Astrocyte (in vitro differentiated cells and primary cell): ENCODE results near the gene GRID2IP. TPM values are rescaled to one million over a fixed set of nuclear protein-coding genes. Genes with fewer than 3 reads are reported as not detected.

Source experiments
- DNase-seq: peaks from one replicate; pipeline ENCODE4 v3.0.0-alpha.2; 2010; ENCODE audit warnings: low read depth
- FAIRE-seq: peaks from 2 replicates; lab custom pipeline; 2011; peaks lifted over from hg19 to GRCh38; lab: Jason Lieb, UNC
- H2AFZ ChIP-seq: 2 replicates; pipeline ENCODE4 v1.6.0; 2012; ENCODE audit warnings: low read depth, low read length, inconsistent platforms
- H3K27ac ChIP-seq: 2 replicates; pipeline ENCODE4 v1.5.1; 2011; ENCODE audit warnings: low read depth, low read length, inconsistent platforms
- H3K27me3 ChIP-seq: 2 replicates; pipeline ENCODE4 v1.6.0; 2011; ENCODE audit warnings: low read length, inconsistent platforms; ENCODE audit not compliant: insufficient read depth
- H3K36me3 ChIP-seq: 2 replicates; pipeline ENCODE4 v1.5.1; 2011; ENCODE audit warnings: low read length, inconsistent platforms; ENCODE audit not compliant: insufficient read depth
- H3K4me1 ChIP-seq: 2 replicates; pipeline ENCODE4 v1.5.1; 2011; ENCODE audit warnings: low read length, inconsistent platforms; ENCODE audit not compliant: insufficient read depth
- H3K4me2 ChIP-seq: 2 replicates; pipeline ENCODE4 v1.6.0; 2012; ENCODE audit warnings: low read length, inconsistent platforms
- H3K4me3 ChIP-seq: 2 replicates; pipeline ENCODE4 v1.5.1; 2011; ENCODE audit warnings: low read depth, mild to moderate bottlenecking, low read length, inconsistent platforms; ENCODE audit not compliant: insufficient read depth
- H3K79me2 ChIP-seq: 2 replicates; pipeline ENCODE4 v1.6.0; 2012; ENCODE audit warnings: mild to moderate bottlenecking, low read length, inconsistent platforms; ENCODE audit not compliant: insufficient read depth
- H3K9ac ChIP-seq: 2 replicates; pipeline ENCODE4 v1.6.0; 2012; ENCODE audit warnings: mild to moderate bottlenecking, low read length, inconsistent platforms
- H3K9me3 ChIP-seq: 2 replicates; pipeline ENCODE4 v1.5.1; 2012; ENCODE audit warnings: low read depth, mild to moderate bottlenecking, low read length, inconsistent platforms; ENCODE audit not compliant: insufficient read depth
- H4K20me1 ChIP-seq: 2 replicates; pipeline ENCODE4 v1.6.0; 2012; ENCODE audit warnings: low read length, inconsistent platforms; ENCODE audit not compliant: insufficient read depth
- H3K27ac Mint-ChIP-seq: one replicate; pipeline ENCODE4 v1.8.0; 2021; ENCODE audit warnings: mild to moderate bottlenecking, mixed read lengths; ENCODE audit not compliant: unreplicated experiment
- H3K27me3 Mint-ChIP-seq: one replicate; pipeline ENCODE4 v1.8.0; 2021; ENCODE audit warnings: low read depth, mixed read lengths; ENCODE audit not compliant: unreplicated experiment
- H3K36me3 Mint-ChIP-seq: one replicate; pipeline ENCODE4 v1.8.0; 2021; ENCODE audit warnings: low read depth, mixed read lengths; ENCODE audit not compliant: unreplicated experiment
- H3K4me1 Mint-ChIP-seq: one replicate; pipeline ENCODE4 v1.8.0; 2021; ENCODE audit warnings: low read depth, mixed read lengths; ENCODE audit not compliant: unreplicated experiment
- H3K4me3 Mint-ChIP-seq: one replicate; pipeline ENCODE4 v1.8.0; 2021; ENCODE audit warnings: mild to moderate bottlenecking, moderate library complexity, mixed read lengths; ENCODE audit not compliant: unreplicated experiment
- H3K9me3 Mint-ChIP-seq: one replicate; pipeline ENCODE4 v1.8.0; 2021; ENCODE audit warnings: mild to moderate bottlenecking, mixed read lengths; ENCODE audit not compliant: unreplicated experiment
- EZH2 ChIP-seq: IDR thresholded peaks from 2 replicates; pipeline ENCODE4 v1.6.1; 2012; ENCODE audit warnings: mild to moderate bottlenecking, low read length, inconsistent platforms; ENCODE audit not compliant: insufficient read depth
- total RNA-seq: library from RNA; stranded (reverse); gene quantifications from 2 replicates; pipeline ENCODE4 v1.2.1, GENCODE V29; 2021
- TF ChIP-seq, protein P1 (sequence below): IDR thresholded peaks from 2 replicates; pipeline ENCODE4 v1.5.1; 2011; ENCODE audit warnings: low read depth, mild to moderate bottlenecking, inconsistent platforms, low read length, moderate library complexity; ENCODE audit not compliant: insufficient read depth

GRID2IP gene
- total RNA-seq, 1 donor from 2014 or later: 0.09 TPM

GRCh38 chr7:6536262-6537260 is 14.7 kb downstream of the GRID2IP start:
- Histone ChIP-seq H3K9ac (no peak overlapping the region), H3K27me3 (peaks cover 36% of the 10 kb centered on the region), H3K4me3 (peak overlapping the region; percentile 10), H3K4me2 (peak overlapping the region; percentile 76), H3K4me1 (no peaks in the 10 kb centered on the region), H4K20me1 (no peaks in the 10 kb centered on the region), H3K27ac (no peak overlapping the region), H3K36me3 (no peaks in the 10 kb centered on the region), H2AFZ (no peak overlapping the region), H3K9me3 (no peaks in the 10 kb centered on the region), H3K79me2 (no peaks in the 10 kb centered on the region)
- no peak for FAIRE-seq
- Mint-ChIP-seq H3K36me3 (peaks cover 3% of the 10 kb centered on the region), H3K27me3 (peaks cover 53% of the 10 kb centered on the region), H3K27ac (no peak overlapping the region), H3K9me3 (no peaks in the 10 kb centered on the region), H3K4me3 (no peak overlapping the region), H3K4me1 (no peaks in the 10 kb centered on the region)
- TF ChIP-seq EZH2: peak; percentile 66
- TF ChIP-seq, protein P1, sequence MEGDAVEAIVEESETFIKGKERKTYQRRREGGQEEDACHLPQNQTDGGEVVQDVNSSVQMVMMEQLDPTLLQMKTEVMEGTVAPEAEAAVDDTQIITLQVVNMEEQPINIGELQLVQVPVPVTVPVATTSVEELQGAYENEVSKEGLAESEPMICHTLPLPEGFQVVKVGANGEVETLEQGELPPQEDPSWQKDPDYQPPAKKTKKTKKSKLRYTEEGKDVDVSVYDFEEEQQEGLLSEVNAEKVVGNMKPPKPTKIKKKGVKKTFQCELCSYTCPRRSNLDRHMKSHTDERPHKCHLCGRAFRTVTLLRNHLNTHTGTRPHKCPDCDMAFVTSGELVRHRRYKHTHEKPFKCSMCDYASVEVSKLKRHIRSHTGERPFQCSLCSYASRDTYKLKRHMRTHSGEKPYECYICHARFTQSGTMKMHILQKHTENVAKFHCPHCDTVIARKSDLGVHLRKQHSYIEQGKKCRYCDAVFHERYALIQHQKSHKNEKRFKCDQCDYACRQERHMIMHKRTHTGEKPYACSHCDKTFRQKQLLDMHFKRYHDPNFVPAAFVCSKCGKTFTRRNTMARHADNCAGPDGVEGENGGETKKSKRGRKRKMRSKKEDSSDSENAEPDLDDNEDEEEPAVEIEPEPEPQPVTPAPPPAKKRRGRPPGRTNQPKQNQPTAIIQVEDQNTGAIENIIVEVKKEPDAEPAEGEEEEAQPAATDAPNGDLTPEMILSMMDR: no peak
- no peak for DNase-seq

- Mint-ChIP-seq H3K27me3 (peaks cover 70% of the 10 kb centered on the region), H3K4me1 (peaks cover 2% of the 10 kb centered on the region), H3K27ac (no peak overlapping the region), H3K36me3 (peaks cover 2% of the 10 kb centered on the region), H3K4me3 (no peak overlapping the region), H3K9me3 (no peaks in the 10 kb centered on the region)
- Histone ChIP-seq H3K4me1 (no peaks in the 10 kb centered on the region), H2AFZ (no peak overlapping the region), H3K4me3 (no peak overlapping the region), H3K27me3 (peaks cover 44% of the 10 kb centered on the region), H3K9me3 (no peaks in the 10 kb centered on the region), H3K27ac (no peak overlapping the region), H3K4me2 (no peak overlapping the region), H4K20me1 (no peaks in the 10 kb centered on the region), H3K79me2 (no peaks in the 10 kb centered on the region), H3K9ac (no peak overlapping the region), H3K36me3 (no peaks in the 10 kb centered on the region)
- FAIRE-seq (no peak), DNase-seq (no peak)
- TF ChIP-seq, protein P1: no peak
Measured at GRCh38 chr7:6533893-6534495, 17.3 kb downstream of the GRID2IP start.
